Stimulated activated CD4-positive, alpha-beta T cell treated with anti-CD3 and anti-CD28 coated beads, Interleukin-15, amount 100 ng/mL, for 1 hour (primary cell): ENCODE measurements around the gene P3H2.

ENCODE experiments used
- DNase-seq, 2 donors: peaks; one replicate each; pipeline ENCODE4 v3.0.0-alpha.2; 2020; ENCODE audit warnings: low read depth in 1 of 2, low spot score in 1 of 2

Gene P3H2

DNA sequence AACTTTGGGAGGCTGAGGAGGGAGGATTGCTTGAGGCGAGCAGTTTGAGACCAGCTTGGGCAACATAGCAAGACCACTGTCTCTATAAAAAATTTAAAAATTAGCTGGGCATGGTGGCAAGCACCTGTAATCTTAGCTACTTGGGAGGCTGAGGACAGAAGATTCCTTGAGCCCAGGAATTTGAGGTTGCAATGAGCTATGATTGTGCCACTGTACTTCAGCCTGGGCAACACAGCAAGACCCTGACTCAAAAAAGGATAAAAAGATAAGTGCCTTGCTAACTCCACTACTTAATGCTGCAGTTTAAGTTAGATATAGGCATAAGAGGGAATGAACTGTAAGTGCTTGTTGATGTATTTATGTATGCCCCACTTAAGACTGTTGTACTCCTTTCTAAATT, 102.2 kb downstream of the P3H2 start:
- DNase-seq, result no peak

DNA sequence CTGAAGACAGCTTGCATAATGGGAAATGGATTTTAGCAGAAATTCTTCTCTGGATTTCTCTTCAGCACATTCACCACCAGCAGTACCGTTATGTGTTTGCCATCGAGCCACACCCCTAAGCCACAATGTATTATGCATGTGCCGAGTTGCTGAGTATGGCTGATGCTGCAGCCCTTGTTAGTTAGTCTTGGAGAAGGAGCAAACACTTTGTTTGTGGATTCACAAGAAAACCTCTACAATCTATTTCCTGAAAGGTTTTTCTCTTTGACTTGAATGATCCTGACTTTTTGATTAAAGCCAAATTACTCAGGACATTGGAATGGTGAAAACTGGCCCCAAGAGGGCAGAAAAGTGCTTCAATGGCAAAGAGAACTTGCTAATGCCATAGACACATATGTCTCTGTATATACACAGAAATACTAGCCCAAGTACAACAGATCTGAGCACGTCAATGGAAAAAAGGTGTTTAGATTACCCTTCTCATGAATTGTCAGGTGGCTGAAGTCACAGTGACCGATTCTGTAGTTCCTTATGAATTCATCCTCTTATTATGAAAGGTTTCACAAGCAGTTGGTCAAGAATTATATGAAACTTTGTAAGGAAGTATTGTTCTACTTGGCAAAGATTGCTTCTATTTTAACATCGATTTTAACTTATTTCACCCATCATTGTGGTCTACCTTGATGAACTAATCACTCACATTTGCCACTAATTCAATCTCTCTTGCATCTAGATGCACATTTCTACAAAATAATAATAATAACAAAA, 103.0 kb downstream of the P3H2 start:
- no peak for DNase-seq

DNA sequence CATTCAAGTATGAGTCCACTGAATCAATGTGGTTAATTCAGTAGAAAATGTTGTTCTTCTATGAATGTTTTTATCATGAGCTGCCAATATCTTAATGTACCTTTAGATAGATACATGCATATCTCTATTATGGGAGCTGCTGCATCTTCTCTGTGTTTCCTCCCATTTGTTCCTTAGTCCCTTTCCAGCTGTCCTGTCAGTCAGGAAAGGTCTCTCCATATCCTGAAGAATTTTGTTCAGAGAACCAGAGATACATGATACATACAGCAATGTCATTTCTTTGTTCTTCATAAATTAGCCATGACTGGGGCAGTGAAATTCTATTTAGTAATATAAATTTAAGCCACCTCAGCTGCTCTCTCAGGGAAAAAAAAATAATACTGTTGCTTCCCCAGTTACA, 103.7 kb downstream of the P3H2 start:
- no peak for DNase-seq

DNA sequence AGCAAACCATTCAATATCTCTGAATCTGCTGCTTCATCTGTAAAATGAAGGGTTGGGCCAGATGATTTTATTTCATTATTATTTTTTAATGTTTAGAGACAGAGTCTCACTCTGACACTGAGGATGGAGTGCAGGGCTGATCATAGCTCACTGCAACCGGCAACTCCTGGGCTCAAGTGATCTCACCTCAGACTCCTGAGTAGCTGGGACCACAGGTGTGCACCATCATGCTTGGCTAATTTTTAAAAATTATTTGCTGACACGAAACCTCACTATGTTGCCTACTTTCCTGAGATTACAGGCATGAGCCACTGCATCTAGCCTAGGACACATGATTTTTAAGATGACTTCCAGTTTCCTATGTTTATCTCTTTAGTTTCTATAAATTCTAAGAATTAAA, 105.8 kb downstream of the P3H2 start:
- DNase-seq, result no peak

DNA sequence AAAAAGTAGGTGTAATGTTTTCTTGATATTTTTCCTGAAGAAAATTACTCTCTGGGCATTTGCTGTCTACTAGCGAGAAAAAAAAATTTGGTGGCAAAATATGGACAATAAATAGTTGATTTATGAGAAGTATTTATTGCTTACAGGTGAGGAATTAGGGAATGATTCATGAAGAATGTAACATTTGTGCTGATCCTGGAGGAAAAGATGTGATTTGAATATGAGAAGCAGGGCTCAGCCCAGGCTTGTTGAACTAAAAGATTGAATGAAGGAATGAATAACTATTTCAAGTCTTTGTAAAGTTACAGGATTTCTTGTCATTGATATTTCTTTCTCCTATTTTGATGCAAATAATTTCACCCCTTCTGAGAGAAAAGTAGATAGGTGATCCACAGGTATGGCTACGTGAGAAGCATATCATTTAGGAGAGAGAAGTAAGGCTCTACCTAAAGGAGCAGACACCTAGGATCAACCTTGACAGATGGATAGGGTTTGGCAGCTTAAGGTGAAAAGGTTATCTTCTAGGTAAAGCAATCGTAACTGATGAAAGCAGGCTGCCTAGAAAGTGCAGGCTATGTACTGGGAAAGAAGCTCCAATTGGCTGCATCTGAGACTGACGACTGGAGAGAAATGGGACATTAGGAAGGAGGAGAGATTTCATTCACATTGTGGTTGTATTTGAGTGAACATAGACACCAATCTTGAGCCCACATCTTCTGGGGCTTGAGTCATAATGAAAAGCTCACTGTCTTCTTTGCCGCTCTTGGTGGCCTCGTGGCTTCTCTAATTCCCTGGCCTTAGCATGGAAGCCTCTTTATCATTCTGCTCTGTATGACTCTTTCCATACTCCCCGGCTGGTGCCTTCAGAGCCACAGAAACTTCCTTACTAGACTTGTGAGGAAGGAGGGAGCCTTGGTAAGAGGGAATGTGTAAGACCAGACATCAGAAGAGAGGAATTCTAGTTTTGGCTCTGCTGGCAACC, 106.5 kb downstream of the P3H2 start:
- no peak for DNase-seq

DNA sequence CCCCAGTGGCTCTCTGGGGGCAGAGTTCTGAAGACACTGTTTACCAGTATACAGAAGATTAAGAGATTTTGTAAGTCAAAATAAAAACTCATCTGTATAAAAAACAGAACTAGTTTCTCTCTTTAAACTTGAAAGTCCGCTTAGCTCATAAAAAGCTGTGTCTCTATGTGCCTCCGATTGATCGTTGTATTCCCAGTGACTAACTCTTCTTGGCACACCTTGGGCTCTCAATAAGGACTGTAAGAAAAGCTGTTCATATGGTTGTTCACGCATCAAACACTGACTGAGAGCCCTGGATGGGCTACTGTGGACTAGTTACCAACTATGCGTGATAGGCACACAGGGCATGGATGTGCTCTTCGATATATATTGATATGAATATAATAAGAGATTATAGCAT, 107.9 kb downstream of the P3H2 start:
- DNase-seq, result no peak

DNA sequence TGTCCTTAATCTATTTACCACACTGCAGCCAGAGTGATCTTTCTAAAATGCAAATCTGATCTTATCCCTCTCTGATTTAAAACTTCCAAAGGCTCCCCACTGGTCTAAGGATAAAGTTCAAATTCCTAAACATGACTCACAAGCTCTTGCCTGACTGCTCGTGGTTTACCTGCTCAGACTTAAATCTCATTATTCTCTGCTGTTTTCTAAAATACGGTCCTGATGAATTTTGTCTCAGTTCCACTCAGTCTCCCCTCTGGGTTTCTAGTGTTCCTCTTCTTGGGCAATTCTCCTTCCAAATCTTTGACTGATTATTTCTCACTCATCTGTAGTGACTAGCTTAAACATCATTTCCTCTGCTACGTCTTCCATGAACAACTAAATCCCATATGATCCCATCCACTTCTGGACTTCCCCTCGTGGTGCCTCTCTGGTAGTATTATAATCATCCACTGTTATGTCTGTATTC, 108.3 kb downstream of the P3H2 start:
- DNase-seq, result no peak

DNA sequence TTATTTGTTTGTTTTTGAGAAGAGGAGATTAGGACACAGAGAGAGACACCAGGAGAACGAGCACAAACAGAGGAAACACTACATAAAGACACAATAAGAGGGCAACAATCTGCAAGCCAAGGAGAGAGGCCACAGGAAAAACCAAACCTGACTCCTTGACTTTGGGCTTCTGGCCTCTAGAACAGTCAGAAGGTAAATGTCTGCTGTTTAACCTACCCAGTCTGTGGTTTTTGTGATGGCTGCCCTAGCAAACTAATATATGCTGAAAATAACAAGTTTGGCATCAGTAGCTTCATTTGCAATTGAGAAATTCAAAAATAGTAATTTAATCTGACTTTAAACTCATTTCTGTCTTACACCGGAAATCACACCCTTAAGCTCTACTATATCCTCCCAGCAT, 110.2 kb downstream of the P3H2 start:
- DNase-seq, result no peak

DNA sequence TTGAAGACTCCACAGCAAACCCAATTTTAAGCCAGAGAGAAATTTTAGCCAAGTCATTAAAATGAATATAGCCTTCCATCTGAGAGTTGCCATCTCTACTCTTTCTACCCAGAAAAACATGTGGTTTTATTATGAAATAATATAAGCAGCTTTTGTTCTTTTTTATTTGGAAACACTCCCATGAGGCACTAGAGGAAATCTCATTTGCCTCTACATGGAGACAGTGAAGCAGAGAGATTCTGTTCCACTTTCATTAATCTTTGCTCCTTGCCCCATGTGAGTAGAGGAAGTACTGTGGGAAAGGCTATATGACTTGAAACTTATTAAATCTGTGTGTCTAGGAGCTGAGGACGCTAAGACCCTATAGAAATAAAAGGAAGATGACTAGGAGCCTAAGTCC, 111.1 kb downstream of the P3H2 start:
- no peak for DNase-seq

DNA sequence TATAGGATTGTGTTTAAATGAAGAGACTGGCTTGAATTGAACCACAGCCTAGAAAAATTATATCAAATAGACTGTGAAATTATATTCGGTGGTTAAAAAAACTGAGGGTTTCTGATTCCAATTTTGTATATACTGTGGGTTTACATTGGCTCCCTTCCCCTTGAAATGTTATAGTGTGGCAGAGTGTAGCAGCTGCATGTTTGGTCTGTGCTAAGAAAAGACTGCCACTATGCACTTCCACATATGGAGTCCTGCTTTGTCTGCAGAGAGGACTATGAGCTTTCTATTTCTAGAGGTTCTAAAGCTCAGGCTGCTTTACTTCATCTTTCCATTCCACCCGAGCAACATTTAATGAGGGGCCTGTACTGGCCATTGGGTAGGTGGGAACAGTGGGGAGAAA, 112.3 kb downstream of the P3H2 start:
- DNase-seq, result no peak

DNA sequence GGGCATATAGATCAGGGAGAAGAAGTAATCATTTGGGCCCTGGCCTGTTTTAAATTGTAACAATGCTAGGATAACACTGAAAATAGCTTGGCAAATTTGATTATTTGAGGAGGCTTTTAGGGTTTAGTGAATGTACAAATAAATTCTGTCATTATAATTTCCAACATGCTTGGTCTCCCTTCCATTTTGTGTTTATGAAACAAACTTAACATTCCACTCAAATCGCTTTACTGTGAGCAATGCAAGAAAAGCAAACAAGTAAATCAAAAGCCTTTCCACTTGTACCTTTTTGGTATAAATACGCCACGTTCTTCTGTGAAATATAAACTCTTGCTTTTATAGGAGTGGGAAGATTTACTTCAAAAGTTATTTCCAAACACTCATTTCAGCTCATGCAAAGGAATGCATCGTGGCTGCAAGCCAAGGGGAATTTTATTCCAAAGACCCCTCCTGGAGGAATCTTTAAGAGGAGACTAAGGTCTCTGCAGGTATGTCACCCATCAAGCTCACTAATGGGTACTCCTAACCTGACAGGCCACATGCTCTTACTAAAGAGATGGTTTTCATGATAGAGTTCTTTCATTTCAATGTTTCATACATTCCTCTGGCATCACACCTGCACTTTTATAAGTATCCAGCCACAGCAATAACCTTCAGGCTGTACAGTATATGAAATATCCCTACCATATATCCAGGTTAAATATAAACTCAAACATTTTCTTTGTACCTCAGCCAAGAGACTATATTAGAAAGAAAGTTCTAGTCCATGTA, 115.2 kb downstream of the P3H2 start:
- DNase-seq, result no peak

DNA sequence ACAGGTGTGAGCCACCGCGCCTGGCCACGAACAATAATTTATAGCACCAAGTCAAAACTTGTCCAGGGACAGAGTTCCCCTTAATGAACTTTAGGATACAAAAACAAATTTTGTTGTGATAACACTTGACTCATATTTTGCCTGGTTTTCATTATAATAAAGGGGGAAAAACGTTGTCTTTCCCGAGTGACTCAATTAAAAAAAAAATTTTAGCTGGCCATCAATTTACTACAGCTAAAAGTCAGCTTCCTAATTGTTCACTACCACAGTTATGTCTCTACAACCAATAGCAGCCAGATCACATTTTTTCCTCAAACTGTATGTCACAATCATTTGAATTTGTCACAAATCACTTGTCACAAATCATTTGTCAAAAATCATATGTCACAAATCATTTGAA, 116.0 kb downstream of the P3H2 start:
- DNase-seq, result no peak

DNA sequence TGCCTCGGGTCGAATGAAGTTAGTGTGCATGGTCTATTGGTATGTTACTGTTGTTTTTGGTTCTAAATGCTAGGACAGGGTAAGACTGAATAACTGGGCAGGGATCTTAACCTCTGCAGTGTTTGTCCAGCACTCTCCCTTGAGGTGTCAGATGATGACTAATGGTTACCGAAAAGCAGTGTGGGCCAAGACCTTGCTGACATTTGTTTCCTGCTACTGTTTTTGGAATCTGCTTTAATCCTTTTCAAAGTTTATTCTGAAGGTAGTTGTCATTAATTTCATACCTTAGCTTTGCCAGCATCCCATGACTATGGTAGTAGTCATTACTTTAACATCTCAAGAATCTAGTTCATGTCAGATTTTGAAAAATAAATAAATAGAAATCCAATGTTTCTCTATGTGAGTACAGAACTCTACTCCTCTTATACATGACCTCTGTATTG, 117.0 kb downstream of the P3H2 start:
- no peak for DNase-seq

DNA sequence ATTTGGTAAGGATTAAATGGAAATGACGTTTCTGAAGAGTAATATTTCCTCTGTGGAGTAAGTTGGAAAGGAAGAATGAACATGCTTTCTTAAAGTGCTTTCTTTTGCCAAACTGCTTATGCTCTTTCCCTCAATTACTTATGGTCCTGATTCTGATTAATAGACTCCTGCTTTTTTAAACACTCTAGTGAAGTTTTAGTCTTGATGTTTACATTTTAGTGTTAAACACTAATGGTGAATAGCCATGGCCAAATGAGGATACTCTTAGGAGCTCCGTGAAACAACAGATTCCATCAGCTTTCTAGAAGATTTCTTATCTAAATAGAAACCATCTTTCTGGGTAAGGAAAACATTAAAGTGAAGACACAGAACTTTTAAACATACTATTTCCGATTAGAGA, 117.6 kb downstream of the P3H2 start:
- DNase-seq, result no peak

DNA sequence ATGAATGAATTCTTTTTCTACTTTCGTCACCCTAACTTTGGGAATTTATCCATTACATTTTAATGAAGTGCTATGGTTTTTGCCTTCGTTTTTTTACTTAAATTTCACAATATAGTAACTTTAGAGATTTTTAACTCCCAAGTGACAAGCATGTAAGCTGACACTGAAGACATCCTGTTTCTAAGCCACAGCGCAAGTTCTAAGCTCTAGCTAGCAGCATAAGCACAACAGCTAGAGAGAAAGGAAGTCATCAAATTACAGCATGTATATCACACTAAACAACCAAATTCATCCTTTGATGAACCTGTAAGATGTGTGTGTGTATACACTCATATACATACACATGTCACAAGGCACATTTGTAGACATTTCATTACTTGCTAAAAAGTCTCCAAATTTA, 119.3 kb downstream of the P3H2 start:
- DNase-seq, result no peak

DNA sequence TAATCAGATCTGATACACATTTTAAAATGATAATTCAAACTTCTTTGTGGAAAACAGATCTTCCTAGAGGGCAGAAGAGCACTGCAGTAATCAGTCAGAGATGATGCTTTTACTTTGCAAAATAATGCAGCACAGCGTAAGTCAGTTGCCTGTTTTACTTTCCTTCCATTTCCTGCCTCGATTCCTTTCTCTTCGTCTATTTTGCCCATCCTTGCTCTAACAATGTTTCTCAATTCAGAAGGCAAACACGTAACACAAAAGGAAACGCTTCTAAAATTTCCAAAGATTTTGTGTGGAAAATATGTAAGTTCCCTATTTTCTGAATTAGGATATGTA, 119.9 kb downstream of the P3H2 start:
- DNase-seq, result no peak

DNA sequence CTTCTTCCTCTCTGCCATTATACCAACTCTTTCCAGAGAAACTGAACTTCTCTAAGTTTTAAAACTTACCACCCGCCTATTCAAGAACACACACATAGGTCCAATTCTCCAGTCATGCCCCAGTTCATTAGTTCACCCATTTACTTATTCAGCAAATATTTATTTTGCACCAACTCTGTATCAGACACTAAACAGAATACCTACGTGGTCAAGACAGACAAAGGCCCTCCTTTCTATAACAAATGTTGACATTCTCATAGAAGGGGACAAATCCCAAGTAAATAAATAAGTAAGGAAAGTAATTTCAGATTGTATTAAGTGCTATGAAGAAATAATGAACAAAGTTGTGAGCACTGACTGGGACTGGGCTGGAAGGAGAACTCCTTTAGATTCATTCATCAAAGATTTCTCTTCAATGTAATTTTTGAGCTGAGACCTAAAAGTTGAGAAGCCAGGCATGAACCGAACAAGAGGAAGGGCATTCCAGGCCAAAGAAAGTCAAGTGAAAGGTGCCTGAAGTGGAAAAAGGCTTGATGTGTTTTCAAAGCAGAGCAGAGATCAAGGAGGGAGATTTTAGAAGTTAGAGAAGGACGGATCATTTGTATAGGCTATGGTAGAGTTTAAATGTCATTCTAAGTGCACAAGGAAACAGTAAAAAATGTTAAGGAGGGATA, 120.4 kb downstream of the P3H2 start:
- DNase-seq, result no peak

DNA sequence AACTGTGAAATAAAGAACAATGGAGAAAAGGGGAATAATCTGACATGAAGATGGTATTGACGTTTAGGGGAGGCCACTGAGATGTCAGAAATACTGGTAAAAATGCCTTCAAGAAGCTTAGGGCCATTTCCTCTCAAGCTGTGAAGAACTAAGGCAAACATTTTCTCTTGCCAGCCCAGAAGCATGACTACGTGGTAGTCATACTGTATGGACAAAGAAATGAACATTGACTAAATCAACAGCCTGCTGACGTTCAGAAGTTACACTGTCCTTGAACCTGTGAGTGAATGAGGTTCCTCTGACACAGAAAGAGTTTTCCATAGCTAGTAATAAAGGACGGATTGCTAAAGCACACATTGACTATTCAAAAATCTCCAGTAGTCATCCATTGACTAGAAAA, 121.0 kb downstream of the P3H2 start:
- no peak for DNase-seq

DNA sequence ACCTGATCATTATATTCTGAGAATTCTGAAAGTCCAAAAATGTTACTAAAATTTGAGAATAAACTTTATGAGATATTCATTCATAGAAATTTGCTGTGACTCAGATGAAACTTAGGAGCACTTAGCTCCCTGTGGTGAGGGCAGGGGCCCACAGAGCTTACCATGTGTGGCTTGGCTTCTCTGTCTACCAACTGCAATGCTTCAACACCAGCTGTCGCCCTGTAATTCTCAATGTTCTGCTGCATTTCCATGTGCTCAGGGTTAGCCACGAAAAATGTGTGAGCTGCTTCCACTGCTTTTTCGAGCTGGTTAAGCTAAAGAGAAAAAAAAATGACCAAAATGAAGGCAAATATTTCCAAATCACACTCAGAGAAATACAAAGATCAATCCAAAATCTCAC, 125.6 kb downstream of the P3H2 start:
- DNase-seq, result no peak

DNA sequence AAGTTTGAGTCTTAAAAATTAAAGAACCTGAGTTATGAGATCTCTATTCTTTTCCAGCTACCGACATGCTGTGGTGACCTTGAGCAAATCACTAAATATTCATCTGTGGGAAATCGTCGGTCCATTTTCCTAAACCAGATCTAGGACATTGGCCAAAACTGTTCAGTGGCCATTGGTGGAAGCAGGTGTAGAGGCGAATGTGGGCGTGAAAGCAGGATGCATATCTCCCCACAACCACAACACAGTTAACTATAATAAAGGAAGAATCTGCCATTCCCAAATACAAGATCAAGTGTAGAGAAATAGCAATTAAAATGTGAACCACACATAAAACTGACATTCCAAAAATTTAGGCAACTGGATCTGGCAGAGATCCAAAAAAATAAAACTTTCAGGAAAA, 129.9 kb downstream of the P3H2 start:
- DNase-seq, result no peak

DNA sequence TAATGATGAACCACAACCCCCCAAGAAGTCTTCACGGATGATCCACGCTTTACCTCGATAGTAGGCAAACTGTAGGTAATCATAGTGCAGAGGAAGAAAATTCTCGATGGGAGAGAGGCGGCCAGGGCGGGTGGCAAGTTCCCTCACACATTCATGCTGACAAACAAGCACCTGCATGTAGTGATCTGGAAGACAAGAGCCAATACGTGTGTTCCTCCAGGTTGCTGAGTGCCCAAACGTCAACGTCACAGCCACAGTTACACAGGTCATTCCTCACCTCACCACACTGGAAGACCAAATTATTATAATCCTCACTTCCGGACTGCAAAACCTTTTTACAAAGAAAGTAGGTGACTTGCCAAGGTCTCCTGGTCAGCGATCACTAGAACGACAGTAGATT, 131.8 kb downstream of the P3H2 start:
- DNase-seq, result no peak
